B cell (primary cell): ENCODE results near the gene ZNF814. TPM values are rescaled to one million over a fixed set of nuclear protein-coding genes. Genes with fewer than 3 reads are reported as not detected.
A peak's percentile ranks its signal among the peaks of the same experiment; 100 is the strongest.

Source experiments
- ATAC-seq: fragments of 200-7000 bp; cut with Tn5 transposase; one replicate; pipeline ENCODE4 v1.10.0; 2021; ENCODE audit warnings: low read depth, mild to moderate bottlenecking, moderate number of reproducible peaks, moderate library complexity
- CTCF ChIA-PET: fragments of 350-600 bp; sonication (Branson Sonifier 250); formaldehyde crosslinking; loops from one replicate; lab custom pipeline; 2021; ENCODE audit warnings: antibody characterized with exemption, inconsistent platforms; lab: Charles Lee
- POLR2A ChIA-PET: fragments of 350-600 bp; sonication (Branson Sonifier 250); formaldehyde crosslinking; loops from one replicate; lab custom pipeline; 2021; ENCODE audit warnings: antibody characterized with exemption; lab: Charles Lee
- DNase-seq: peaks from one replicate; pipeline ENCODE4 v3.0.0; 2013
- H2AFZ ChIP-seq: 2 replicates; pipeline ENCODE4 v1.6.1; 2012; ENCODE audit warnings: mild to moderate bottlenecking, low read depth, low read length; ENCODE audit not compliant: insufficient read depth, poor library complexity, severe bottlenecking
- H3K27ac ChIP-seq, 2 donors: 1 replicate in 1 of 2; 2 replicates in 1 of 2; pipeline ENCODE4 v1.5.1; 2012 to 2013; ENCODE audit warnings: low read length in 2 of 2, mild to moderate bottlenecking in 2 of 2, moderate library complexity in 1 of 2
- H3K27me3 ChIP-seq, 4 experiments: fragments of 200-600 bp in 1 of 4; sonication (generic) in 1 of 4; replicated peaks in 1 of 4; 1 replicate in 2 of 4; 2 replicates in 2 of 4; pipeline versions ENCODE4 v1.6.1 to v1.7.0; 2013 to 2016; ENCODE audit warnings: low read length in 3 of 4, mild to moderate bottlenecking in 2 of 4, mixed read lengths in 1 of 4, moderate library complexity in 1 of 4; ENCODE audit not compliant: insufficient read depth in 4 of 4, control insufficient read depth in 3 of 4; ENCODE audit errors: control extremely low read depth in 1 of 4
- H3K36me3 ChIP-seq, 2 experiments: replicated peaks in 1 of 2; 1 replicate in 1 of 2; 2 replicates in 1 of 2; pipeline versions ENCODE4 v1.6.1 to v1.7.1; 2013; ENCODE audit warnings: low read length in 1 of 2; ENCODE audit not compliant: insufficient read depth in 2 of 2, control insufficient read depth in 1 of 2; ENCODE audit errors: control extremely low read depth in 1 of 2, extremely low read depth in 1 of 2
- H3K4me1 ChIP-seq, 2 donors: fragments of 200-600 bp in 1 of 2; sonication (generic) in 1 of 2; 1 replicate in 1 of 2; 2 replicates in 1 of 2; pipeline versions ENCODE4 v1.5.1 to v1.6.1; 2013 to 2017; ENCODE audit warnings: low read length in 2 of 2; ENCODE audit not compliant: control insufficient read depth in 2 of 2, insufficient read depth in 2 of 2
- H3K4me2 ChIP-seq: replicated peaks from 2 replicates; pipeline ENCODE3; 2012; ENCODE audit warnings: mild to moderate bottlenecking, low read depth, low read length; ENCODE audit not compliant: poor library complexity, severe bottlenecking
- H3K4me3 ChIP-seq, 5 experiments: fragments of 200-600 bp in 1 of 5; sonication (generic) in 1 of 5; 1 replicate in 3 of 5; 2 replicates in 2 of 5; pipeline versions ENCODE4 v1.5.1 to v1.7.0; 2011 to 2016; ENCODE audit warnings: low read length in 4 of 5, mild to moderate bottlenecking in 4 of 5, low read depth in 2 of 5, control low read depth in 1 of 5, moderate library complexity in 1 of 5; ENCODE audit not compliant: insufficient read depth in 1 of 5; ENCODE audit errors: control extremely low read depth in 1 of 5, extremely low read depth in 1 of 5
- H3K79me2 ChIP-seq: fragments of 200-600 bp; sonication (generic); one replicate; pipeline ENCODE4 v1.6.0; 2016; ENCODE audit warnings: low read length; ENCODE audit not compliant: control insufficient read depth, insufficient read depth
- H3K9ac ChIP-seq: fragments of 200-600 bp; sonication (generic); 2 replicates; pipeline ENCODE4 v1.6.1; 2017; ENCODE audit warnings: mild to moderate bottlenecking, low read length, moderate library complexity
- H3K9me3 ChIP-seq, 3 donors: one replicate each; pipeline versions ENCODE4 v1.6.1 to v1.7.1; 2013; ENCODE audit warnings: low read length in 2 of 3; ENCODE audit not compliant: control insufficient read depth in 2 of 3, insufficient read depth in 1 of 3; ENCODE audit errors: control extremely low read depth in 1 of 3
- H4K20me1 ChIP-seq: 2 replicates; pipeline ENCODE4 v1.6.0; 2012; ENCODE audit warnings: mild to moderate bottlenecking, low read length; ENCODE audit not compliant: insufficient read depth, control insufficient read depth, poor library complexity, severe bottlenecking
- H3K27ac Mint-ChIP-seq: one replicate; pipeline ENCODE4 v1.8.0; 2021; ENCODE audit warnings: mixed read lengths
- H3K27me3 Mint-ChIP-seq: one replicate; pipeline ENCODE4 v1.8.0; 2021; ENCODE audit warnings: mixed read lengths
- H3K4me1 Mint-ChIP-seq: one replicate; pipeline ENCODE4 v1.8.0; 2021; ENCODE audit warnings: mixed read lengths
- H3K4me3 Mint-ChIP-seq: one replicate; pipeline ENCODE4 v1.8.0; 2021; ENCODE audit warnings: mixed read lengths
- H3K9me3 Mint-ChIP-seq: one replicate; pipeline ENCODE4 v1.8.0; 2022; ENCODE audit warnings: mixed read lengths; ENCODE audit not compliant: insufficient read depth
- EZH2 ChIP-seq: IDR thresholded peaks from 2 replicates; pipeline ENCODE4 v1.6.1; 2012; ENCODE audit warnings: borderline replicate concordance, low read depth, mild to moderate bottlenecking, moderate library complexity, low read length; ENCODE audit not compliant: insufficient read depth, poor library complexity, severe bottlenecking
- WGBS: methylation state at CpG from one replicate; pipeline ENCODE4 v1.1.5; 2013; ENCODE audit warnings: missing lambda C conversion rate; ENCODE audit not compliant: insufficient coverage; 5-methylcytosine and 5-hydroxymethylcytosine counted together
- intact Hi-C: fragments of 100-400 bp; cut with micrococcal nuclease; formaldehyde crosslinking; loops from one replicate; pipeline ENCODE4 v1.10.0; 2022
- polyA plus RNA-seq: library from polyadenylated mRNA; depleted of rRNA; stranded (reverse); fragments of >200 nt; gene quantifications from 2 replicates; pipeline ENCODE4 v1.2.3, GENCODE V29; 2012
- total RNA-seq, 2 donors: library from RNA; stranded (reverse); fragments of 120-200 nt in 1 of 2; gene quantifications; 1 replicate in 1 of 2; 2 replicates in 1 of 2; pipeline versions ENCODE4 v1.2.3 to v1.2.4, GENCODE V29; 2013 to 2022
- TF ChIP-seq, protein P1 (sequence below): fragments of 200-600 bp; IDR thresholded peaks from one replicate; pipeline ENCODE4 v1.8.0; 2022; ENCODE audit warnings: antibody characterized with exemption, mild to moderate bottlenecking

ZNF814 gene
- total and polyA plus RNA-seq, 2 donors (not counting 1 experiment from before 2014, with no cell fraction given), result 28.9 to 83.9 TPM

DNA sequence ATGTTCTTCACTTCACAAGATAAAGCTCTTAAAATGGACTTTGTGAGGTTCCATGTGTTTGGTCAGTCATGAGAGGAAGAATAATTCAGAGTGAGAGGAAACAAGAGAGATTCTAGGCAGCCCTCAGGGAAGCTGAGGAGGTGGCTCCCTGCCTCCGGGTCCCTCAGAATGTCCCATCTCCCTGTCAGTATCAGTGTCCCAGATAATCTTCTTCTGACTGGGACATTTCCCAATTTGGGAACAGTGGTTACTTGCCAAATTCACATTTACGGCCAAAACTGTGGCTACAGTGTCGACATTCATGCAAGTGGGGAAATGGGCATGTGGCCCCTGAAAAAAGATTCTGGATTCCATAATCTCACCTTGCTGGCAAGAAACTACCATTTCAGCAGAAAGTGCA is 18.6 kb upstream of the ZNF814 start:
- Histone ChIP-seq H3K4me1 (peaks cover 0 to 8% of the 10 kb centered on the region in 2 donors), H3K4me2 (no peak overlapping the region), H3K4me3 (no peak overlapping the region), H3K27ac (no peak overlapping the region), H4K20me1 (no peaks in the 10 kb centered on the region), H3K79me2 (peaks cover 3% of the 10 kb centered on the region), H3K9me3 (peaks cover 0 to 8% (median 0%) of the 10 kb centered on the region in 3 donors), H3K36me3 (peaks cover 1 to 34% of the 10 kb centered on the region in 2 experiments), H2AFZ (no peak overlapping the region), H3K9ac (no peak overlapping the region), H3K27me3 (no peaks in the 10 kb centered on the region)
- POLR2A ChIA-PET, result no interaction called here
- no peaks in the 10 kb centered on the region for H3K9me3 Mint-ChIP-seq
- H3K4me3 Mint-ChIP-seq, result no peak overlapping the region
- H3K4me1 Mint-ChIP-seq, result peaks cover 21% of the 10 kb centered on the region
- no peaks in the 10 kb centered on the region for H3K27me3 Mint-ChIP-seq
- no peak overlapping the region for H3K27ac Mint-ChIP-seq
- DNase-seq, result no peak
- no peak for ATAC-seq
- CTCF ChIA-PET, result interaction anchor here (1.2 kb wide), 1 partner anchor 23 kb away, joined by 3 read pairs; no protein-coding TSS in a partner anchor
- TF ChIP-seq, protein P1, sequence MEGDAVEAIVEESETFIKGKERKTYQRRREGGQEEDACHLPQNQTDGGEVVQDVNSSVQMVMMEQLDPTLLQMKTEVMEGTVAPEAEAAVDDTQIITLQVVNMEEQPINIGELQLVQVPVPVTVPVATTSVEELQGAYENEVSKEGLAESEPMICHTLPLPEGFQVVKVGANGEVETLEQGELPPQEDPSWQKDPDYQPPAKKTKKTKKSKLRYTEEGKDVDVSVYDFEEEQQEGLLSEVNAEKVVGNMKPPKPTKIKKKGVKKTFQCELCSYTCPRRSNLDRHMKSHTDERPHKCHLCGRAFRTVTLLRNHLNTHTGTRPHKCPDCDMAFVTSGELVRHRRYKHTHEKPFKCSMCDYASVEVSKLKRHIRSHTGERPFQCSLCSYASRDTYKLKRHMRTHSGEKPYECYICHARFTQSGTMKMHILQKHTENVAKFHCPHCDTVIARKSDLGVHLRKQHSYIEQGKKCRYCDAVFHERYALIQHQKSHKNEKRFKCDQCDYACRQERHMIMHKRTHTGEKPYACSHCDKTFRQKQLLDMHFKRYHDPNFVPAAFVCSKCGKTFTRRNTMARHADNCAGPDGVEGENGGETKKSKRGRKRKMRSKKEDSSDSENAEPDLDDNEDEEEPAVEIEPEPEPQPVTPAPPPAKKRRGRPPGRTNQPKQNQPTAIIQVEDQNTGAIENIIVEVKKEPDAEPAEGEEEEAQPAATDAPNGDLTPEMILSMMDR, result no peak
- no peak for TF ChIP-seq EZH2
- intact Hi-C loops, result loop anchor here (5.0 kb wide), 1 partner anchor 40 kb away; the partner anchor contains the start of gene ZNF256
- 100% methylated on average over 2 of the region's 3 CpGs for WGBS

DNA sequence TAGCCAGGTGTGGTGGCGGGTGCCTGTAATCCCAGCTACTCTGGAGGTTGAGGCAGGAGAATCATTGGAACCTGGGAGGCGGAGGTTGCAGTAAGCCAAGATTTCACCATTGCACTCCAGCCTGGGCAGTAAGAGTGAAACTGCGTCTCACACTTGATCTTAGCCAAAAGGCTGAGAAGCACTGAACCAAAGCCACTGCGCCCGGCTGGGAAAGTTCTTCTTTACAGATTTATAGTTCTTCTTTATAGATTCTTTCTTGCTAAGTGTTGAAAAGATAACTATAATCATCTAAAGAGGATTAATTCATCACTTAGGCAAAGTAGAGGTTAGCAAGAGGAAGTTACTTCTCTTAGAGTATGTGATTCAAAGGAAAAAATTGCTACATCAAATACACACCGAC is 16.4 kb upstream of the ZNF814 start:
- peaks cover 0 to 3% (median 0%) of the 10 kb centered on the region in 3 donors for H3K9me3 ChIP-seq
- no peaks in the 10 kb centered on the region for H3K79me2 ChIP-seq
- peaks cover 0 to 8% of the 10 kb centered on the region in 2 donors for H3K4me1 ChIP-seq
- peak overlapping the region in 1 of 2 donors; percentile 33 for H3K27ac ChIP-seq
- Mint-ChIP-seq H3K4me3 (peak overlapping the region; percentile 4), H3K4me1 (peaks cover 15% of the 10 kb centered on the region), H3K27me3 (no peaks in the 10 kb centered on the region), H3K27ac (peak overlapping the region; percentile 23), H3K9me3 (no peaks in the 10 kb centered on the region)
- intact Hi-C loops, result loop anchor here (5.0 kb wide), 1 partner anchor 42 kb away; the partner anchor contains the start of gene ZNF256
- no peak overlapping the region for H3K4me3 ChIP-seq
- DNase-seq, result peak; percentile 30
- H2AFZ ChIP-seq, result no peak overlapping the region
- no peaks in the 10 kb centered on the region for H3K27me3 ChIP-seq
- H3K36me3 ChIP-seq, result peaks cover 0 to 19% of the 10 kb centered on the region in 2 experiments
- no peak overlapping the region for H3K9ac ChIP-seq
- H3K4me2 ChIP-seq, result no peak overlapping the region
- POLR2A ChIA-PET, result no interaction called here
- no peaks in the 10 kb centered on the region for H4K20me1 ChIP-seq
- no peak for TF ChIP-seq EZH2
- TF ChIP-seq, protein P1, result no peak
- WGBS, result 100% methylated on average over 1 of the region's 6 CpGs
- CTCF ChIA-PET, result interaction anchor here (0.6 kb wide), 1 partner anchor 563 kb away, joined by 3 read pairs; no protein-coding TSS in a partner anchor
- ATAC-seq, result peak; percentile 24
